SK-N-SH treated with all-trans-retinoic acid at 6 μM for 48 hours (cell line): ENCODE results near the gene TGFB2.

Experiments used
- ARNTL ChIP-seq: fragments of 450-650 bp; formaldehyde crosslinking; IDR thresholded peaks from 2 replicates; pipeline ENCODE4 v1.5.0; 2020; ENCODE audit warnings: low read depth, mild to moderate bottlenecking, moderate library complexity, borderline replicate concordance
- BACH2 ChIP-seq: fragments of 250-450 bp; sonication (Bioruptor Pico); IDR thresholded peaks from 2 replicates; pipeline ENCODE4 v1.9.0; 2021; ENCODE audit warnings: mild to moderate bottlenecking, borderline replicate concordance
- PATZ1 ChIP-seq: fragments of 250-450 bp; sonication (Bioruptor Pico); IDR thresholded peaks from 2 replicates; pipeline ENCODE4 v1.8.0; 2020; ENCODE audit warnings: mild to moderate bottlenecking, moderate library complexity, borderline replicate concordance
- TOX ChIP-seq: fragments of 250-450 bp; sonication (Bioruptor Pico); IDR thresholded peaks from 2 replicates; pipeline ENCODE4 v1.8.0; 2021; ENCODE audit warnings: mild to moderate bottlenecking, moderate library complexity, borderline replicate concordance
- TSHZ2 ChIP-seq: fragments of 250-450 bp; sonication (Bioruptor Pico); IDR thresholded peaks from 2 replicates; pipeline ENCODE4 v1.5.0; 2020; ENCODE audit warnings: mild to moderate bottlenecking, moderate library complexity
- ZC3H10 ChIP-seq: fragments of 250-450 bp; sonication (Bioruptor Pico); IDR thresholded peaks from 2 replicates; pipeline ENCODE4 v1.5.1; 2021; ENCODE audit warnings: mild to moderate bottlenecking, moderate library complexity

GRCh38 chr1:218355278-218355677 is 10.1 kb downstream of the TGFB2 start:
- TF ChIP-seq ARNTL (CRISPR knock-in tag): no peak
- TF ChIP-seq BACH2 (CRISPR knock-in tag): no peak
- no peak for TF ChIP-seq PATZ1 (CRISPR knock-in tag)
- no peak for TF ChIP-seq ZC3H10 (CRISPR knock-in tag)
- no peak for TF ChIP-seq TOX (CRISPR knock-in tag)
- no peak for TF ChIP-seq TSHZ2 (CRISPR knock-in tag)
